Renal cortical epithelial cell (primary cell): Measurements from ENCODE around the gene TMEM123. TPM values are rescaled to one million over a fixed set of nuclear protein-coding genes. Genes with fewer than 3 reads are reported as not detected.

ENCODE experiments used
- DNase-seq: peaks from one replicate; pipeline ENCODE4 v3.0.0-alpha.2; 2011; ENCODE audit warnings: low read depth
- total RNA-seq: library from RNA; depleted of rRNA; stranded (reverse); fragments of >200 nt; gene quantifications from 2 replicates; pipeline ENCODE4 v1.2.3, GENCODE V29; 2014

TMEM123 gene
- total RNA-seq, 1 donor from 2014 or later, result 332 TPM

GRCh38 chr11:102359372-102359771 lies 93.2 kb downstream of the TMEM123 start:
- DNase-seq, result no peak

- no peak for DNase-seq
These were observed 95.4 kb downstream of the TMEM123 start for GRCh38 chr11:102357116-102357515.

GRCh38 chr11:102347462-102348370 lies 104.8 kb downstream of the TMEM123 start:
- DNase-seq, result peak; percentile 34

- DNase-seq, result peak; percentile 69
These were observed 105.7 kb downstream of the TMEM123 start, which contains the start of gene BIRC2 for GRCh38 chr11:102346748-102347461. BIRC2 (plus strand) TSS chr11:102347214; CDS start chr11:102349855, 2,641 bp downstream.

GRCh38 chr11:102346456-102346747 lies 106.2 kb downstream of the TMEM123 start:
- peak; percentile 50 for DNase-seq

Other genes starting within 250 kb of the TMEM123 start
- 69.9 and 130 TPM in 2 replicates for gene BIRC3, start 135.3 kb downstream of the TMEM123 start, total RNA-seq
- gene BIRC2, start 105.6 kb downstream of the TMEM123 start, total RNA-seq, result 125 and 146 TPM in 2 replicates
- 2,273 and 2,825 TPM in 2 replicates for gene MMP7, start 78.0 kb upstream of the TMEM123 start, total RNA-seq
- not detected in 2 replicates for gene MMP20, start 172.6 kb upstream of the TMEM123 start, total RNA-seq